GM19239 (cell line): ENCODE measurements around the gene POC5.
A peak's percentile ranks its signal among the peaks of the same experiment; 100 is the strongest.
"Not testable (repeated sequence)": the region's sequence is repeated elsewhere in the genome, so short reads cannot be mapped to it uniquely, and the experiment has no call there.

Source experiments
- DNase-seq: peaks from one replicate; pipeline ENCODE4 v3.0.0; 2011; ENCODE audit warnings: low spot score; ENCODE audit not compliant: insufficient read length
- FAIRE-seq: peaks from 2 replicates; lab custom pipeline; 2011; peaks lifted over from hg19 to GRCh38; lab: Jason Lieb, UNC

The POC5 gene

DNA sequence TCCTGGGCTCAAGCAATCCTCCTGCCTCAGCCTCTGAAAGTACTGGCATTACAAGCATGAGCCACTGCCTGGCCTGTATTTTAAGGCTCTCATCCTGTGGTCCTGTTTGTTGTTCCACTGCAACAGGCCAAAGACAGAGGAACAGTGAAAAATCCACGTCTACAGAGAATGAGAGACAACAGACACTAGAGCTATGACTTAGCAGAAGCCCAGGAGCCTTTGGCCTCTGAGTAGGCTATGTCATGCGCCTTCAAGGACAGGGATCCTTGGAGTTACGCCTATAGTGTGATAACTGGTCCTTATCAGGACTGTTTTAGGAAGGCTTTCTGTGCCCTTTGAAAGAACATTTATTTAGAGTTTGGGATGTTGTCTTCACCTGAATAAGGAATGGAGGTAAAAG is 10.5 kb downstream of the POC5 start:
- FAIRE-seq (no peak), DNase-seq (no peak)

- DNase-seq (no peak), FAIRE-seq (no peak)
These were observed 11.2 kb downstream of the POC5 start for GRCh38 chr5:75706016-75706415.

DNA sequence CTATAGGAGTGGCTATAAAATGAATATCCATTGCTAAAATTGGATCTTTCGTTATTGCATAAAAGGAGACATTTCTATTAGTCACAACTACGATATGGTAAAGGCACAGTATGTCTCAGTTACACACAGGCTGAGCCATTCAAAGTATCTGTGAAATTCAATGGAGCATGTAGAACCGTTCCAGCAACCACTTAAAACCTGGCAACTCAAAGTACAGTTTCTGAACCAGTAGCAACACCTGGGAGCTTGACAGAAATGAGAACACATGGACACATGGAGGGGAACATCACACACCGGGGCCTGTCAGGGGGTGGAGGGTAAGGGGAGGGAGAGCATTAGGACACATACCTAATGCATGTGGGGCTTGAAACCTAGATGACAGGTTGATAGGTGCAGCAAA is 15.4 kb downstream of the POC5 start:
- no peak for DNase-seq
- FAIRE-seq = no peak

DNA sequence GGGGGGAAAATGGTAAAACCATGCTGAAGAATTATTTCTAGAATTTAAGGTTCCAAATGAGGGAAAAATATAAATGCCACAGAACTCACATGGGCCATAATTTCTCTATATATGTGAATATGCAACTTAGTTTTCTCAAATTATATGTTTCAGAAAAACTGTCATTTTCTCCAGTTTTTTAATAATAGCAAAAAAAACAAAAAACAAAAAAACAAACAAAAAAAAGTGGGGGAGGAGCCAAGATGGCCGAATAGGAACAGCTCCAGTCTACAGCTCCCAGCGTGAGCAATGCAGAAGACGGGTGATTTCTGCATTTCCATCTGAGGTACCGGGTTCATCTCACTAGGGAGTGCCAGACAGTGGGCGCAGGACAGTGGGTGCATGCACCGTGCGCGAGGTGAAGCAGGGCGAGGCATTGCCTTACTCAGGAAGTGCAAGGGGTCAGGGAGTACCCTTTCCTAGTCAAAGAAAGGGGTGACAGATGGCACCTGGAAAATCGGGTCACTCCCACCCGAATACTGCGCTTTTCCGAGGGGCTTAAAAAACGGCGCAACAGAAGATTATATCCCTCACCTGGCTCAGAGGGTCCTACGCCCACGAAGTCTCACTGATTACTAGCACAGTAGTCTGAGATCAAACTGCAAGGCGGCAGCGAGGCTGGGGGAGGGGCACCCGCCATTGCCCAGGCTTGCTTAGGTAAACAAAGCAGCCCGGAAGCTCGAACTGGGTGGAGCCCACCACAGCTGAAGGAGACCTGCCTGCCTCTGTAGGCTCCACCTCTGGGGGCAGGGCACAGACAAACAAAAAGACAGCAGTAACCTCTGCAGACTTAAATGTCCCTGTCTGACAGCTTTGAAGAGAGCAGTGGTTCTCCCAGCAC is 21.5 kb downstream of the POC5 start:
- not testable (repeated sequence) for DNase-seq, FAIRE-seq

GRCh38 chr5:75694781-75695180 is 22.5 kb downstream of the POC5 start:
- no peak for DNase-seq
- no peak for FAIRE-seq

- FAIRE-seq = no peak
- DNase-seq = no peak
These were observed 26.6 kb downstream of the POC5 start for GRCh38 chr5:75690669-75691068.

DNA sequence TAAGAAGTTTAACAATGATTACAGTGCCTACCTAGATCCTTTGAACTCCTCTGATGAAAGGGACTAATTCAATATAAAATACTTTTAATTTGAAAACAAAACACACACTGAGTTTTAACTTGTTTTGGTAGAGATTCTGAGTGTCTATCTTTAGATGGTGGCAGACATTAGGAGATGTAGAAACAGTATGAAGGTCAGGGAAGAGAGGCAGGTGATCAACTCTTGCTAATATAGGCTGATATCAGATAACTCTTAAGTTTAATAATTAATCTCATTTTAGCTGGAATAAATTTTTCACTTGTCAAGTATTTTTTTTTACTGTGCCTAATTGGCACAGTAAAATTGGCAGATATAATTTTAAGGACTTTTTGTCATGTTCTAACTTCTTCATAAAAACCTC is 30.8 kb downstream of the POC5 start:
- DNase-seq (no peak), FAIRE-seq (no peak)

DNA sequence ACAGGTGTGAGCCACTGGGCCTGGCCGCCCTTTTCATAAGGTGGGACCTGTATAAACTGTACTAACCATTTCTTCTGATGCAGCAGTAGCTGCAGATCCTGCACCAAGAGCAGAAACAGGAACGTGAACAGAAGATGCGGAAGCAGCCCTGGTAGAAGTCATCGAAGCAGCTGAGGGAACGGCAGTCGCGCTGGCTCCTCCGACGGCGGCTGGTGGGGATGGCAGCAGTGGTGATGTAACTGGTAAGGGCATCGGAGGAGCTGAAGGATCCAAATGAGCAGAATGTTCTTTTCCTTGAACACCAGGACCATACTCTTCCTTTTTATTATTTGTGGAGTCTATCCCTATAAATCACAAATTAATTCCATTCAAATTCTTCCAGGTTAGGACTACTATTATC is 32.1 kb downstream of the POC5 start:
- FAIRE-seq = no peak

DNA sequence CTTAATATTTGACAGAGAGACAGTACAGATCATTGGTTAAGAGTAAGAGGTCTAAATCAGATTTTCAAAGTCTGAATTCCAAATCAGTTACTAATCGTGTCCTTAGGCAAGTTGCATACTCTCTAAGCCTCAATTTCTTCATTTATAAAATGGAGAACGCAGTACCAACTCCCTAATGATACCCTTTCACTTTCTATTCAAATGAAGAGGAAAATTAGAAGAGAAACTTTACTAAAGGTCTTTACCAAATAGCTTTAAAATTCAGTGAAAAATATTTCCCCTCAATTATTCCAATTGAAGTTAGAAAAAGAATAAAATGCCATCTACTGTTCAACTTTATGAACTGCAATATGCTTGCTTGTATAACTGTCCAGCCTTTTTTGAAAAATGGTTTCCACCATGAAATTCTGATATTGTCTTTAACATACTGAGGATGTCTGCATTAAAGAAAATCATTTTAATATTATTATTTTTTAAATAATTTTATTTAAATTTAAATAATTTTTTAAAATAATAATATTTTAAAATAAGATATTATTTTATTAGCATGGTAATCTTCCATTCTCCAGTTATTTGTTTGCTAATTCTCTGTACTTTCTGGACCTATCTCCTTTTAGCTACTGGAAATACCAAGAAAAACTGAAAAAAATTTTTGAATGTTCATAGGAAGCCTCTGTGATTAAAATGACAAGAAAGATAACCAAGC is 36.0 kb downstream of the POC5 start:
- DNase-seq (no peak), FAIRE-seq (peak; percentile 90)

More for the DNA sequence above, 32.1 kb downstream of the POC5 start:
- no peak for DNase-seq

DNA sequence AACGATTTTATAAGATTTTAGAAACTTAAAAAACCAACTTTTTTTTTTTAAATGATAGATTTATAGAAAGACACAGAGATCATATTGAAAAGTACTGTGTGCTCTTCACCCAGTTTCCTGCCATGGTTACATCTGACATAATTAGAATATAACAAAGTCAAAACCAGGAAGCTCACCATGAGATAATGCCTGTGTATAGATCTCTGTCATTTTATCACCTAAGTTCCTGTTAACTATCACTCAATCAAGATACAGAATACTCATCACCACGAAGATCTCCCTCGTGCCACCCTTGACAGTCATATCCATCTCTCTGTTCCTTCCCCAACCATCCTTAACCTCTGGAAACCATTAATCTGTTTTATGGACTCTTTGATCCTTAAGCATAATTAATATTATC is 39.1 kb downstream of the POC5 start:
- DNase-seq (no peak), FAIRE-seq (no peak)

GRCh38 chr5:75677607-75678006 is 39.6 kb downstream of the POC5 start:
- FAIRE-seq (no peak), DNase-seq (no peak)

DNA sequence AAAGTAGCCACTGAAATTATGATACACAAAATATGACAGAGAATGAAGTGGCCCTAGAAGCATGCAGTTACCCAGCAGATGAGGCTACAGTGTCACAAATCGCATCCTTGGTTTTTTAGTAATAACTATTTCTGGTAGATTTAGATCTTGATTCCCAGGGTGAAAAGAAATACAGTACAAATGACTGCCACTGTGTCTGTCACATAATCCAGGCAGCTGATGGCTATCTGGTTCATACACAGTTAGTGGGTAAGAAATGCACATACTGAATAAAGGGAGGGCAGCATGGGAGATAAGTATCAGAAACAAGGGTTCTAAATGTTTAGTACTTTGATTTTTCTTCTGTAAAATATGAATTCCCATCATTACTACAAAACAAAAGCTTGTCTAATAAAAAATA is 41.5 kb downstream of the POC5 start:
- FAIRE-seq (no peak), DNase-seq (no peak)

- FAIRE-seq (no peak), DNase-seq (no peak)
These were observed 44.6 kb downstream of the POC5 start for GRCh38 chr5:75672616-75673015.

- FAIRE-seq = no peak
- no peak for DNase-seq
These were observed 45.7 kb downstream of the POC5 start for GRCh38 chr5:75671506-75671905.

DNA sequence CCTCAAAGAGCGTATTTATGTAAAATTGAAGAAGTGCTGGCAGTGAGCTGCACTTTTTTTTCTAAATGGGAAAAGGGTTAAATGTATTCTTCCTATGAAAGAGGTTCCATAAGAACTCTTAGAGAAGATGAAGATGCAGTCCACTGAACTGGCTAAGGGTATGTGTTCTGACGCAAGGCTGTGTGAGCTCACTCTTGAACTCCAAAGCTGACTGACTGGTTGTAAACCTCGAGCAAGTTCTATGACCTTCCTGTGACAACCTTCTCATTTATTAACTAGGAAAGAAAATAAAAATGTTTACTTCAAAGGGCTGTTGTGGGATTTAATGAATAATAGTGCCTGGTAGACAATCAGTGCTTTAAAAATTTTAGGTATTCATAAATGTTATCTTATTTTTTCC is 46.7 kb downstream of the POC5 start:
- no peak for DNase-seq
- FAIRE-seq = no peak

DNA sequence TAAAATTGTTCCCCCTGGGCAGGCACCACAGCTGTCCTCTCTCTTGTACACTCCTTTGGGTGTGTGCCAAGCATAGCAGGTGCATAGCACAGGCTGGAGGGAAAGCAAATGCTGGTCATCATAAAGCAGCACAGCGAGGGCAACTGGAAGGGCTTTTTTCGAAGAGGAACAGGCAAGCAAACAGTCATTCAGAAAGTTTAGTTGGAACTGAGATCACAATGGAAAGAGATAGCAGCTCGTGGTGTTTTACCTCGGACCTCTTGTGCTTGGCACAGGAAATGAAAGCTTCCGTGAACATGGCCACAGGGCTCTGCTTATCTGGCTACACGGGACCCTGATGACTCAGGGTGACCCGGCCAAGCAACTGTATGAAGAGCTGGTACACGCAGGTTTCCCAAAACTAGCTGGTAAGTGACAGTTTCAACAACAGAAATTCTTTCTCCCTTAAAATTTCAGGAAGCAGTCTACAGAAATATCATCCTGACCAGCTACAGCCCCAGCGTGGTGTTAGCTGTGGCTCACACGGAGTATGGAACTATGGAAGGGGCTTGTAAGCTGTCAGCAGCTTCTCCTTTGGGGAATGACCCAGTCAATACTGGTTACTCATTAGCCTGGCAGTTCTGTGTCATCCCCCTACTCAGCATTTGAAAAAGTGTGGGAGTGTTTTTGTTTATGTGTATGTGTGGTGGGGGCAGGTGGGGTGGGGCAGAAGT is 48.1 kb downstream of the POC5 start:
- peak; percentile 98 for FAIRE-seq

DNA sequence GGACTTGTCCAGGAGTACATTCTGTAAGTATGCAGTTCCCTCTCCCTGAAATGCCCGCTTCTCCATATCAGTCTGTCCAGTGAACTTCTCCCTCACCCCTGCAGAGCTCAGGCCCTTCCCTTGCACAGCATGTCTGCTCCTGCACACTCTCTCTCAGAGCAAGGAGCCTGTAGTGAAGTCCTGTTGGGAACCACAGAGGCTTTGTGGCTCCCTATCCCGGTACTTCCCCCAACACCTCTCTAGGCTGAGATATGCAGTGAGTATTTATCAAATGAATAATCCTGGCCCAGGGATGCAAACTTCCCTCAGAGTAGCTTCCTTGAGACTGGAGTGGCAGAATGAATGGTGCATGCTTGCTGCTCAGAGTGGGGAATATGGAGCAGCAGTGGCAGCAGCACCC is 48.8 kb downstream of the POC5 start:
- FAIRE-seq (no peak), DNase-seq (no peak)

More for the DNA sequence above, 48.1 kb downstream of the POC5 start:
- DNase-seq = peak; percentile 35

GRCh38 chr5:75667586-75667985 is 49.7 kb downstream of the POC5 start:
- no peak for DNase-seq
- no peak for FAIRE-seq

- FAIRE-seq = no peak
- no peak for DNase-seq
These were observed 50.4 kb downstream of the POC5 start for GRCh38 chr5:75666801-75667200.

GRCh38 chr5:75664979-75665378 is 52.3 kb downstream of the POC5 start:
- no peak for FAIRE-seq
- no peak for DNase-seq
